Measurements from ENCODE around the gene GPR22. TPM values are rescaled to one million over a fixed set of nuclear protein-coding genes. Genes with fewer than 3 reads are reported as not detected.

The GPR22 gene
- total RNA-seq, 2 experiments from 2014 or later: not detected

DNA sequence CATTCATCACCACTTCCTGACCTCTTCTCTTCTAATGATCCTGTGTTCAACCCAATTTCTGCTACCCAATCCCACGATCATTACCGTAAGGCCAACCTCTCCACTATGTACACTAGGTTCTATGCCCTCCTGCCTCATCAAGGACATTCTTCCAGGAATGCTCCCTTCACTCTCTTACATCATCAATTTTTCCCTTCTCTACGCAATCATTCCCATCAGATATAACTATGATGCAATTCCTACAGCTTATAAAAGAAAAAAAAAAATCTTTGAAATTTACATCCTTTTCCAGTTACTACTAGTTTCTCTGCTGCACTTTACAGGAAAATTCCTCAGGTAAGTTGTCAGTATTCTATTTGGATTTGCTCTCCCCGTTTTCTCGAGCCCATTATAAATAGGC, 30.8 kb upstream of the GPR22 start:
- Mint-ChIP-seq H3K27me3 (no peaks in the 10 kb centered on the region), H3K36me3 (ENCODE audit: low read depth) (peaks cover 50% of the 10 kb centered on the region), H3K9me3 (peaks cover 5% of the 10 kb centered on the region), H3K27ac (no peak overlapping the region), H3K4me3 (no peak overlapping the region), H3K4me1 (ENCODE audit: low read depth) (no peaks in the 10 kb centered on the region)
- ATAC-seq (ENCODE audit: poor library complexity): no peak
- Histone ChIP-seq H3K4me1 (ENCODE audit: insufficient read depth, low read length) (no peaks in the 10 kb centered on the region), H3K9me3 (ENCODE audit: control insufficient read depth in 1 of 2, insufficient read depth in 1 of 2, low read length in 2 of 2) (no peaks in the 10 kb centered on the region), H3K27ac (ENCODE audit: low read depth in 1 of 2, low read length in 2 of 2) (no peak overlapping the region), H3K27me3 (ENCODE audit: control insufficient read depth in 1 of 2, insufficient read depth in 2 of 2, low read length in 2 of 2) (no peaks in the 10 kb centered on the region), H3K4me3 (ENCODE audit: low read length) (no peak overlapping the region), H3K36me3 (ENCODE audit: insufficient read depth, low read length) (peaks cover 3% of the 10 kb centered on the region)
- no peak for DNase-seq
- intact Hi-C loops (cut with DNase I, micrococcal nuclease): no loop called here
- ChIA-PET CTCF (no interaction called here), POLR2A (no interaction called here)
- TF ChIP-seq, protein P1, sequence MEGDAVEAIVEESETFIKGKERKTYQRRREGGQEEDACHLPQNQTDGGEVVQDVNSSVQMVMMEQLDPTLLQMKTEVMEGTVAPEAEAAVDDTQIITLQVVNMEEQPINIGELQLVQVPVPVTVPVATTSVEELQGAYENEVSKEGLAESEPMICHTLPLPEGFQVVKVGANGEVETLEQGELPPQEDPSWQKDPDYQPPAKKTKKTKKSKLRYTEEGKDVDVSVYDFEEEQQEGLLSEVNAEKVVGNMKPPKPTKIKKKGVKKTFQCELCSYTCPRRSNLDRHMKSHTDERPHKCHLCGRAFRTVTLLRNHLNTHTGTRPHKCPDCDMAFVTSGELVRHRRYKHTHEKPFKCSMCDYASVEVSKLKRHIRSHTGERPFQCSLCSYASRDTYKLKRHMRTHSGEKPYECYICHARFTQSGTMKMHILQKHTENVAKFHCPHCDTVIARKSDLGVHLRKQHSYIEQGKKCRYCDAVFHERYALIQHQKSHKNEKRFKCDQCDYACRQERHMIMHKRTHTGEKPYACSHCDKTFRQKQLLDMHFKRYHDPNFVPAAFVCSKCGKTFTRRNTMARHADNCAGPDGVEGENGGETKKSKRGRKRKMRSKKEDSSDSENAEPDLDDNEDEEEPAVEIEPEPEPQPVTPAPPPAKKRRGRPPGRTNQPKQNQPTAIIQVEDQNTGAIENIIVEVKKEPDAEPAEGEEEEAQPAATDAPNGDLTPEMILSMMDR (IDR thresholded peaks at IDR 0.05): no peak

DNA sequence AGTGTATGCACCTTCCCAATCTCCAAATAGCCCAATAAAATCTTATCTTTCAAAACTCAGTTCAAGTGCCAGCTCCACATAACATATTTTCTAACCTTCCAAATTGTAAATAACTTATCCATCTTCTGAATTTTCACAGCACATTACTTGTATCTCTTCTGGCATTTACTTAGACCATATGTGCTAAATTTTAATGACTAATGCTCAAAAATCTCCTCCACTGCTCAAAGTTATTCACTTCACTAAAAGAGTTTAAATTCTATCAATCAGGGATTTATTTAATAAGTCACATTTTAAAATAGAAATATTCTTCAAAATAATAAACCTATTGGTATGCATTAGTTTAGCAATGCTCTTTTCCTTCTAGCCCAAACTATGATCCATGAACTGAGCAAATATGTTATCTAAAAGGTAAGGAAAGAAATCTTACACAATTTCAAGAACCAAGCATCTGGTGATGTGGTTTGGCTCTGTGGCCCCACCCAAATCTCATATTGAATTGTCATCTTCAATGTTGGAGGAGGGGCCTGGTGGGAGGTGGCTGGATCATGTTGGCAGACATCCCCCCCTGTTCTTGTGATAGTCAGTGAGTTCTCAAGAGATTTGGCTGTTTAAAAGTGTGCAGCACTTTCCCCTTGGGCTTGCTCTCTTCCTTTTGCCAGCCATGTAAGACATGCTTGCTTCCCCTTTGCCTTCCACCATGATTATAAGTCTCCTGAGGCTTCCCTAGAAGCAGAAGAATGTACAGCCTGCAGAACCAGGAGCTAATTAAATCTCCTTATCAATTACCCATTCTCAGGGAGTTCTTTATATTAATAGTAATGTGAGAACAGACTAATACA, 28.1 kb upstream of the GPR22 start:
- H3K4me1 ChIP-seq (ENCODE audit: insufficient read depth, low read length): no peaks in the 10 kb centered on the region
- peaks cover 47% of the 10 kb centered on the region for H3K36me3 Mint-ChIP-seq (ENCODE audit: low read depth)
- intact Hi-C loops (cut with DNase I, micrococcal nuclease): no loop called here
- H3K9me3 Mint-ChIP-seq: peaks cover 5% of the 10 kb centered on the region
- no peaks in the 10 kb centered on the region for H3K4me1 Mint-ChIP-seq (ENCODE audit: low read depth)
- ATAC-seq (ENCODE audit: poor library complexity): no peak
- H3K4me3 Mint-ChIP-seq: no peak overlapping the region
- CTCF ChIA-PET: no interaction called here
- no peaks in the 10 kb centered on the region for H3K27me3 ChIP-seq (ENCODE audit: control insufficient read depth in 1 of 2, insufficient read depth in 2 of 2, low read length in 2 of 2)
- POLR2A ChIA-PET: no interaction called here
- H3K27ac ChIP-seq (ENCODE audit: low read depth in 1 of 2, low read length in 2 of 2): no peak overlapping the region
- H3K4me3 ChIP-seq (ENCODE audit: low read length): no peak overlapping the region
- no peak for DNase-seq
- peaks cover 3% of the 10 kb centered on the region for H3K36me3 ChIP-seq (ENCODE audit: insufficient read depth, low read length)
- no peaks in the 10 kb centered on the region for H3K27me3 Mint-ChIP-seq
- TF ChIP-seq, protein P1 (IDR thresholded peaks at IDR 0.05): no peak
- H3K27ac Mint-ChIP-seq: no peak overlapping the region
- H3K9me3 ChIP-seq (ENCODE audit: control insufficient read depth in 1 of 2, insufficient read depth in 1 of 2, low read length in 2 of 2): no peaks in the 10 kb centered on the region

DNA sequence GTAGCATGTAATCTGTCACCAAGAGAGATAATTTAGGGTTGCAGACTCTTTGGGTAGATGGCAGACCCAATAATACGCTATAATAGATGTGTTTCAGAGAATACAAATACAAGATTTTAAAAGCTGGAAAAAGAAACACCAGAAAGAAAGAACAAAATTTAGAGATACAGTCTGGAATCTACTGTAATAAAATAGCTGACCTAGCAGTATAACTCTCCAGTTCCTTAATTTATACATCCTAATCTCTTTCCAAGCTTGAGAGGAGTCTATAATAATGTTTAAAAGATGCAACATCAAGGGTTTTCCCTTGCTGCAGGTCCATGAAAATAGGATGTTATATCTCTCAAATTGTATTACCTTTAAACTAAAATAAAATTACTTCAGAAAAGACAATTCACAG, 27.2 kb upstream of the GPR22 start:
- H3K4me3 ChIP-seq (ENCODE audit: low read length): no peak overlapping the region
- no peaks in the 10 kb centered on the region for H3K9me3 ChIP-seq (ENCODE audit: control insufficient read depth in 1 of 2, insufficient read depth in 1 of 2, low read length in 2 of 2)
- H3K27me3 Mint-ChIP-seq: no peaks in the 10 kb centered on the region
- peaks cover 3% of the 10 kb centered on the region for H3K36me3 ChIP-seq (ENCODE audit: insufficient read depth, low read length)
- DNase-seq: no peak
- CTCF ChIA-PET: no interaction called here
- no peak overlapping the region for H3K27ac ChIP-seq (ENCODE audit: low read depth in 1 of 2, low read length in 2 of 2)
- TF ChIP-seq, protein P1 (IDR thresholded peaks at IDR 0.05): no peak
- intact Hi-C loops (cut with DNase I, micrococcal nuclease): no loop called here
- no peaks in the 10 kb centered on the region for H3K4me1 Mint-ChIP-seq (ENCODE audit: low read depth)
- no peak overlapping the region for H3K27ac Mint-ChIP-seq
- no peak overlapping the region for H3K4me3 Mint-ChIP-seq
- no peaks in the 10 kb centered on the region for H3K9me3 Mint-ChIP-seq
- H3K36me3 Mint-ChIP-seq (ENCODE audit: low read depth): peaks cover 43% of the 10 kb centered on the region
- ATAC-seq (ENCODE audit: poor library complexity): no peak
- POLR2A ChIA-PET: no interaction called here
- H3K27me3 ChIP-seq (ENCODE audit: control insufficient read depth in 1 of 2, insufficient read depth in 2 of 2, low read length in 2 of 2): no peaks in the 10 kb centered on the region
- no peaks in the 10 kb centered on the region for H3K4me1 ChIP-seq (ENCODE audit: insufficient read depth, low read length)
